HG02943 (cell line): ENCODE data around the gene TSHR.

Source experiments
- ATAC-seq: cut with Tn5 transposase; IDR thresholded peaks from one replicate; pipeline ENCODE4 v1.9.1; 2021; ENCODE audit warnings: mild to moderate bottlenecking, low read depth, moderate library complexity; ENCODE audit not compliant: unreplicated experiment

TSHR gene

DNA sequence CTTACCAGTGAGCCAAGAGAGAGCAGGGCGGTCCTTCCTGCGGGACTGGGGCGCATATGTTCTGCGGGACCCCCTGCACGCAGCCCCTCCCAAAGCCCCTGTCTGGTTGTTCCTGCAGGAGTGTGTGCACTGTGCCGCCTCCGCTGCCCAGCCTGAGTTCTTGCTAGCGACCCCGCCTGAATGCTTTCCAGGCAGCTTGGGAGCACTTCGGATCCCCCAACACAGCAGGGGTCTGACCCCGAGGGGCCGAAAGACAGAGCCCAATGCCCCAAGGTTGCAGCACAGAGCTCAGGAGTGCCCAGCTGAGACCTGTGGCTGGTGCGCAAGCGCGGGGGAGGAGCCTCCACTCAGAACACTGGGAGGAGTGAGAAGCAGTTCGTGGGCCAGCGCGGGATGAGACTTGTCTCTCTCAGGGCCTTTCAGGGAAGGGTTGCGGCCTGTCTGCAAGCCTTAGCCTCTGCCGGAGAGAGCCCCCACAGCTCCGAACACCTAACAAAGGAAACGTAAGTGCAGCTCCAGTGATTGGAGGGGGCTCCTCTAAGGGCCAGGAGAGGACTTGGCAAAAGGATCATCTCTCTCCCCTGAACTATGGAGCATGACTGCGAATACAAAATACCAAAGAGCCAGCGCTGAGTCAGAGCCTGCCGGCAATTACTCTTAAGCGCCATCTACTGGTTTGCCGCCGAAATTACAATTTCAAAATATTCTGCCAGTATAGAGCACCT lies 214.8 kb downstream of the TSHR start:
- peak; percentile 98 for ATAC-seq

DNA sequence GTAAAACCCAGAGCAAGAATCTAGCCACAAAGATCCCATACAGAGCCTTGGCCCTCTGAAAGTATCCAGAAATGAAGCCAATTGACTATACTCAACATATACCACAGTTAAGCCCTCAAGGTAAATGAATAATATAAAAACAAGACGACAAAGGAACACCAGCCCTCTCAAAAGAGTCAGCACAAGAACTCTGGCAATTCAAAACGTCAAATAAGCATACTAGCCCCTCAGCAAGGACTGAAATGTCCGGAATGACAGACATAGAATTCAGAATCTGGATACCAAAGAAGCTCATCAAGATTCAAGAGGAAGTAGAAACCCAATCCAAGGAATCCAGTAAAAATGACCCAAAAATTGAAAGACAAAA lies 215.4 kb downstream of the TSHR start:
- no peak for ATAC-seq

DNA sequence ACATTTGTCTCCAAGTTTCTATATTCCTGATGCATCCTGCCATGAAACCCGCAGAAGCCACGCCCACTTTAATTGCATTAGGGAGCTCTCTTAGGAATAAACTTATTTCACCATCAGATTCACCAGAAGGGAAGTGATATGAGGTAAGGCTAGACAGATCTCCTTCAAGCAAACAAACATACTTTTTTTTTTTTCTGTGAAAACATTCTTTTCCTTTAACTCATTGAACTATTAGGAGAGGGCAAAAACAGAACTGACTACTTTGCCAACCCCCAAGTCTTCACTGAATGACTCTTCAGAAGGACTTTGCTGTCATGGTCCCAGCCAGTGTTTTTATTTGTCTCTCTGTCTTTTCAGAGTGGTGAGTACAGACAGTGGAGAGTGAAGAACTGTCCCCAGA lies 216.9 kb downstream of the TSHR start:
- no peak for ATAC-seq

DNA sequence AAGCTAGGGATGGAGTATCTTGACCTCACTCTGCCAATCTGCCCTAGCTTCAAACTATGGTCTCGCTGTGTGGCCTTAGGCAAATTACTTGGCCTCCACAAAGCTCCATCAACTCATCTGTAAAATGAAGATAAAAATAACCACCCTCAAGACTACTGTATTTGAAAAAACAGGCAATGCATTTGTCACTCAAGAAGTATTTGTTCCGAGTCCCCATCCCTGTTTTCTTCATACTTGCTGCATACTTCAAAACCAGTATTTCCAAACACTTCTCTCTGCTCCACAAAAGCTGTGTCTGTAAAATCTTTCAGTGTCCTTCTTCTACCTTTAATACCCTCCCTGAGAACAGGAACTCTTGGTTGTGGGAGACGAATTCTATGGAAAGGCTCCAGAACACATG lies 217.5 kb downstream of the TSHR start:
- ATAC-seq = no peak

DNA sequence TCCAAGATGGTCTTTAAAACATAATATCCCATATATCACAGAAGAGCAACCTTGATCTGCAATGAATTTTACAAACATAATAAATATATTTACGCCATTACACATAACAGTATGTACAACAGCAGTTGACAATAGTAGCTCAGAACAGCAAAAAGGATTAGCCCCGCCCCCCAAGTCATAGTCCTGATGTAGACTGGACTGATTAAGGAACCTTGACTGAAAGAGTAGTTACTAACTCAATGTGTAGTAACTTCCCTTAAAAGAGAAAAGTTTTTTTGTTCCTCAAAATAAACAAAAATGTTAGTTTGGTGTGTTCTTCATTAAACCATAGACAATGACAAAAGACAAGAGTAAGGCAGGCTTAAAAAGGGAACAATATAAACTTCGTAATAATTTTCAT lies 220.8 kb downstream of the TSHR start:
- no peak for ATAC-seq

DNA sequence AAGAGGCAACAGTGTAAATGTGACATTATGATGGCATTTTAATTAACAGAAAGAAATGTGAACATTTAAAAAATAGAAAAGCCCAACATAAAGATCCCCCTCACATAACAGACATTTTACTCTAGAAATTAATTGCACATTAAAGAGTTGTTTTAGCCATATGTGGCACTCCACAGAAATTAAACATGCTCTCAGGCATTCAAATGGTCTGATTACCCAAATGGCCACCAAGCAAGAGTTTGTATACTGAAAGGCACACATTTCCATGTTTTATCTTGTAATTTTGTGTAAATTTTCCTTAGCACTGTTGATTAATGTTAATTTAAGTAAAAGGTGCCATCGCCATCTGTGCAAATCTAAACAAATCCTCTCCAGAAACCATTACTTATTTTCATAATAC lies 221.8 kb downstream of the TSHR start:
- no peak for ATAC-seq

DNA sequence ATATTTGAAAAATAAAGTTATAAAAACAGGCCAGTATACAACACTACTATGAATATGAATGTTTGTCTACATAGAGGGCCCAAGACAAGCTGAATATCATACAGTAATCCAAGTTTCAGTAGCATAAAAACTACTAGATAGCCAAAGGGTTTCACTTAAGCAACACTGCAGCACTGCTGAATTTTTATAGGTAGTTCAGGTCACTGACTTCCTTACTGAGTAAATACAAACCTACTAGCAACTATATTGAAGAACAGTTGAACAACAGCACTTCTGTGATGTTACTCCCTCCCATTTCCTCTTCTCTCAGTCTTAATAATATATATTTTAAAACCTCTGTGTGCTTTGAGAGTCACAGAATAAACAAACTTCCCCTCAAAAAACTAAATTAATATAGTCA lies 222.6 kb downstream of the TSHR start:
- no peak for ATAC-seq

DNA sequence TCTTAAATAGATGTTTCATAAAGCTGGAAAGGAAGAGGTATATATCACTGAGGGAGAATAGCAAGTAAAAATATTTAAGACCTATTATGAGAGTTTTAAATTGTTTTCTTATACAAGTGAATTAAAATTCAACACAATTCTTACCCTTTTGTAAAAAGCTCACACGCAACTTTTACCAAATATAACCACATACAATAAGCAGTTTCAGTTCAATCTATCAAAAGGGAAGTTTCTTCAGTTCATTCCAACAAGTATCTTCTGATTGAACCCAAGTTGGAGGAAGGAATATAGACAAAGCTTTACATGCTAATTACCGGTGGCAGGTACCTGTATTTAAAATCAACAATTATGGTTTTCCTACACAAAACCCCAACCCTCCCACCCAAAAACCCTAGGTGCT lies 224.2 kb downstream of the TSHR start:
- no peak for ATAC-seq

DNA sequence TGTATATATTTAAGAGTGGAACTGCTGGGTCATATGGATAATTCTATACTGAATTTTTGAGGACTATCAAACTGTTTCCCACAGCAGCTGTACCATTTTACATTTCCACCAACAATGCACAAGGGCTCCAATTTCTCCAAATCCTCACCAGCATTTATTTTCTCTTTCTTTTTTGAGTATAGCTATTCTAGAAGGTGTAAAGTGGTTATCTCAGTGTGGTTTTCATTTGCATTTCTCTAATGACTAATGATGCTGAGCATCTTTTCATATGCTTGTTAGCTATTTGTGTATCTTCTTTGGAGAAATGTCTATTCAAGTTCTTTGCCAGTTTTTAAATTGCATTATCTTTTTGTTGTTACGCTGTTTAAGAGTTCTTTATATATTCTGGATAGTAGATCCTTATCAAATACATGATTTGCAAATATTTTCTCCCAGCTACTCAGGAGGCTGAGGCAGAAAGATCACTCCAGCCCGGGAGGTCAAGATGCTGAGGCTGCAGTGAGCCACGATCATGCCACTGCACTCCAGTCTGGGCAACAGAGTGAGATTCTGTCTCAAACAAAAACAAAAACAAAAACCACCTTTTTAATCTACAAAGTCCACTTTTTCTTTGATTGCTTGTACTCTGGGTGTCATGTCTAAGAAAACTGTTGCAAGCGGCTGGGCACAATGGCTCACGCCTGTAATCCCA lies 232.6 kb downstream of the TSHR start:
- ATAC-seq = peak; percentile 69

DNA sequence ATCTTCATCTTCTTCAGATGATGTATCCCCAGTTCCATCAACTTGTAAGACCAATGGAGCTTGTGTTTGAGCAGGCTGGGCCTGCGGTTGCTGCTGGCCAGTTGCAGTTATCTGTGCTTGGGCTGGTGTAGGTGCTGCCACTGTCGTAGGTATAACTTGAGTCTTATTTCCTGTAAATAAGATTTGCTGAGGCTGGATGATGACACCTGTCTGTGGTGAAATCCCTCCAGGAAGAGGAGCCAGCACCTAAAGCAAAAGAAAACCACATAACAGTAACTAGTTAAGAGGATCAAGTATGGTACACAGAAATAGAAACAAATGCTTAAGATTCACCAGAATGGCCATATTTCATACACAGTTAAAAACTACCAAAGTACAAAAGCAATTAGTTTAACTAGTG lies 237.2 kb downstream of the TSHR start:
- no peak for ATAC-seq

DNA sequence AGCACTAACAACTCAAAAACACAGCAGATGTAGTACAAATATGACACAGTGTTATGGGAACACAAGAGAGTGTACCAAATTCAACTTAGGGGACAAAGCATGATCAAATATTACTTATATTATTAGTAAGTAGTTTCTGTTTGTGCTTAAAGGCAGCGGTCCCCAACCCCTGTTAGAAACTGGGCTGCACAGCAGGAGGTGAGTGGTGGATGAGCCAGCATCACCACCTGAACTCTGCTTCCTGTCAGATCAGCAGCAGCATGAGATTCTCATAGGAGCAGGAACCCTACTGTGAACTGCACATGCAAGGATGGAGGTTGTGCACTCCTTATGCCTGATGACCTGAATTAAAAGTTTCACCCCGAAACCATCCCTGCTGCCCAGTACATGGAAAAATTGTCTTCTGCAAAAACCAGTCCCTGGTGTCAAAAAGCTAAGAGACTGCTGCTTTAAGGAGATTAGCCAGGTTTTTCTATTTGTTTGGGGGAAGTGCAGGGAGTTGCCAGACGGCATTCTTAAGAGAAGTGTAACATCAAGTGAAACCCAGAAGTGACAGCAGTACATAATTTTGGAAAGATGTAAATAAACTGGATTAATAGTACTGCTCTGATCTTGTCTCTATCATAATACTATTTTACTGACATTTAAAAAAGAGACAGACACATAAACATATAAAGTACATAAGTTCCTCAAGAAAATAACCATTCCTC lies 238.7 kb downstream of the TSHR start:
- ATAC-seq = no peak
